Ishikawa (cell line): Measurements from ENCODE around the gene MIF.

ENCODE experiments used
- CEBPB ChIP-seq: IDR thresholded peaks from 2 replicates; pipeline ENCODE4 v1.6.1; 2012
- CREB1 ChIP-seq: IDR thresholded peaks from 2 replicates; pipeline ENCODE4 v1.6.1; 2012; ENCODE audit warnings: low read depth
- EP300 ChIP-seq: IDR thresholded peaks from 2 replicates; pipeline ENCODE4 v1.6.1; 2012; ENCODE audit warnings: borderline replicate concordance
- FOXM1 ChIP-seq: IDR thresholded peaks from 2 replicates; pipeline ENCODE4 v1.6.1; 2012; ENCODE audit warnings: low read depth, borderline replicate concordance
- RAD21 ChIP-seq: IDR thresholded peaks from 2 replicates; pipeline ENCODE4 v1.6.1; 2012; ENCODE audit warnings: low read depth
- TAF1 ChIP-seq: IDR thresholded peaks from 2 replicates; pipeline ENCODE4 v1.6.1; 2012; ENCODE audit warnings: low read depth, mild to moderate bottlenecking
- TEAD4 ChIP-seq: IDR thresholded peaks from 2 replicates; pipeline ENCODE4 v1.6.1; 2012
- TF ChIP-seq, protein P1 (sequence below): IDR thresholded peaks from 2 replicates; pipeline ENCODE4 v1.6.1; 2012
- TF ChIP-seq, protein P2 (sequence below): IDR thresholded peaks from 2 replicates; pipeline ENCODE4 v1.6.1; 2012; ENCODE audit warnings: low read depth, mild to moderate bottlenecking

DNA sequence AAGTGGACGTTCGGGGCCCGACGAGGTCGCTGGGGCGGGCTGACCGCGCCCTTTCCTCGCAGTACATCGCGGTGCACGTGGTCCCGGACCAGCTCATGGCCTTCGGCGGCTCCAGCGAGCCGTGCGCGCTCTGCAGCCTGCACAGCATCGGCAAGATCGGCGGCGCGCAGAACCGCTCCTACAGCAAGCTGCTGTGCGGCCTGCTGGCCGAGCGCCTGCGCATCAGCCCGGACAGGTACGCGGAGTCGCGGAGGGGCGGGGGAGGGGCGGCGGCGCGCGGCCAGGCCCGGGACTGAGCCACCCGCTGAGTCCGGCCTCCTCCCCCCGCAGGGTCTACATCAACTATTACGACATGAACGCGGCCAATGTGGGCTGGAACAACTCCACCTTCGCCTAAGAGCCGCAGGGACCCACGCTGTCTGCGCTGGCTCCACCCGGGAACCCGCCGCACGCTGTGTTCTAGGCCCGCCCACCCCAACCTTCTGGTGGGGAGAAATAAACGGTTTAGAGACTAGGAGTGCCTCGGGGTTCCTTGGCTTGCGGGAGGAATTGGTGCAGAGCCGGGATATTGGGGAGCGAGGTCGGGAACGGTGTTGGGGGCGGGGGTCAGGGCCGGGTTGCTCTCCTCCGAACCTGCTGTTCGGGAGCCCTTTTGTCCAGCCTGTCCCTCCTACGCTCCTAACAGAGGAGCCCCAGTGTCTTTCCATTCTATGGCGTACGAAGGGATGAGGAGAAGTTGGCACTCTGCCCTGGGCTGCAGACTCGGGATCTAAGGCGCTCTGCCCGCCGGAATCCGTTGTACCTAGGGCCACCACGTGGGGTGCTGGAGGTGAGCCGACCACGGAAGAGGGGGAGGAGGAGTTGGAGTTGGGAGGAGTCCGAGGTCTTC lies 771 bp downstream of the MIF start:
- no peak; the same call in 1 of the 2 replicates for TF ChIP-seq TAF1
- peak; percentile 15 for TF ChIP-seq CREB1
- TF ChIP-seq, protein P1, sequence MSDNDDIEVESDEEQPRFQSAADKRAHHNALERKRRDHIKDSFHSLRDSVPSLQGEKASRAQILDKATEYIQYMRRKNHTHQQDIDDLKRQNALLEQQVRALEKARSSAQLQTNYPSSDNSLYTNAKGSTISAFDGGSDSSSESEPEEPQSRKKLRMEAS, result peak; percentile 96
- TF ChIP-seq RAD21, result peak; percentile 15; the same call in 1 of the 2 replicates
- TF ChIP-seq CEBPB, result peak; percentile 44; the same call in 1 of the 2 replicates
- TF ChIP-seq, protein P2, sequence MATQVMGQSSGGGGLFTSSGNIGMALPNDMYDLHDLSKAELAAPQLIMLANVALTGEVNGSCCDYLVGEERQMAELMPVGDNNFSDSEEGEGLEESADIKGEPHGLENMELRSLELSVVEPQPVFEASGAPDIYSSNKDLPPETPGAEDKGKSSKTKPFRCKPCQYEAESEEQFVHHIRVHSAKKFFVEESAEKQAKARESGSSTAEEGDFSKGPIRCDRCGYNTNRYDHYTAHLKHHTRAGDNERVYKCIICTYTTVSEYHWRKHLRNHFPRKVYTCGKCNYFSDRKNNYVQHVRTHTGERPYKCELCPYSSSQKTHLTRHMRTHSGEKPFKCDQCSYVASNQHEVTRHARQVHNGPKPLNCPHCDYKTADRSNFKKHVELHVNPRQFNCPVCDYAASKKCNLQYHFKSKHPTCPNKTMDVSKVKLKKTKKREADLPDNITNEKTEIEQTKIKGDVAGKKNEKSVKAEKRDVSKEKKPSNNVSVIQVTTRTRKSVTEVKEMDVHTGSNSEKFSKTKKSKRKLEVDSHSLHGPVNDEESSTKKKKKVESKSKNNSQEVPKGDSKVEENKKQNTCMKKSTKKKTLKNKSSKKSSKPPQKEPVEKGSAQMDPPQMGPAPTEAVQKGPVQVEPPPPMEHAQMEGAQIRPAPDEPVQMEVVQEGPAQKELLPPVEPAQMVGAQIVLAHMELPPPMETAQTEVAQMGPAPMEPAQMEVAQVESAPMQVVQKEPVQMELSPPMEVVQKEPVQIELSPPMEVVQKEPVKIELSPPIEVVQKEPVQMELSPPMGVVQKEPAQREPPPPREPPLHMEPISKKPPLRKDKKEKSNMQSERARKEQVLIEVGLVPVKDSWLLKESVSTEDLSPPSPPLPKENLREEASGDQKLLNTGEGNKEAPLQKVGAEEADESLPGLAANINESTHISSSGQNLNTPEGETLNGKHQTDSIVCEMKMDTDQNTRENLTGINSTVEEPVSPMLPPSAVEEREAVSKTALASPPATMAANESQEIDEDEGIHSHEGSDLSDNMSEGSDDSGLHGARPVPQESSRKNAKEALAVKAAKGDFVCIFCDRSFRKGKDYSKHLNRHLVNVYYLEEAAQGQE, result no peak
- no peak for TF ChIP-seq EP300
- TF ChIP-seq TEAD4, result no peak; the same call in none of the 2 replicates
- no peak for TF ChIP-seq FOXM1
